H1 (cell line): ENCODE measurements around the gene KANSL1. TPM values are rescaled to one million over a fixed set of nuclear protein-coding genes. Genes with fewer than 3 reads are reported as not detected.

Experiments
- CTCF ChIA-PET: fragments of 300-600 bp; sonication (Branson Sonifier 250); formaldehyde crosslinking; loops from one replicate; lab custom pipeline; 2021; ENCODE audit not compliant: partially characterized antibody; lab: Charles Lee
- POLR2A ChIA-PET: fragments of 300-600 bp; sonication (Branson Sonifier 250); formaldehyde crosslinking; loops from one replicate; lab custom pipeline; 2021; ENCODE audit warnings: inconsistent platforms; ENCODE audit not compliant: partially characterized antibody; lab: Charles Lee
- DNase-seq, 2 experiments: peaks; one replicate each; pipeline versions ENCODE4 v3.0.0 to v3.0.0-alpha.2; 2010 to 2022; ENCODE audit warnings: low spot score in 2 of 2, low read depth in 1 of 2, mixed read lengths in 1 of 2
- FAIRE-seq: peaks from 2 replicates; lab custom pipeline; 2011; peaks lifted over from hg19 to GRCh38; lab: Jason Lieb, UNC
- H2AFZ ChIP-seq: 2 replicates; pipeline ENCODE4 v1.8.1; 2012; ENCODE audit warnings: low read length, inconsistent platforms
- H2AK5ac ChIP-seq: 2 replicates; pipeline ENCODE4 v1.6.1; 2013; ENCODE audit warnings: low read depth, low read length
- H2BK120ac ChIP-seq: replicated peaks from 2 replicates; pipeline ENCODE3; 2013; ENCODE audit warnings: low read depth, low read length, inconsistent platforms
- H2BK12ac ChIP-seq: 2 replicates; pipeline ENCODE4 v1.6.1; 2013; ENCODE audit warnings: low read depth, low read length
- H2BK15ac ChIP-seq: 2 replicates; pipeline ENCODE4 v1.6.1; 2013; ENCODE audit warnings: low read length
- H2BK20ac ChIP-seq: 2 replicates; pipeline ENCODE4 v1.6.1; 2013; ENCODE audit warnings: low read length
- H2BK5ac ChIP-seq: 2 replicates; pipeline ENCODE4 v1.6.1; 2013; ENCODE audit warnings: low read depth, low read length
- H3K14ac ChIP-seq: 2 replicates; pipeline ENCODE4 v1.6.1; 2013; ENCODE audit warnings: inconsistent platforms; ENCODE audit not compliant: insufficient read length
- H3K18ac ChIP-seq: 2 replicates; pipeline ENCODE4 v1.6.1; 2013; ENCODE audit warnings: low read length; ENCODE audit errors: extremely low read depth
- H3K23ac ChIP-seq: 2 replicates; pipeline ENCODE4 v1.6.1; 2013; ENCODE audit warnings: inconsistent platforms; ENCODE audit not compliant: insufficient read length
- H3K23me2 ChIP-seq: 2 replicates; pipeline ENCODE4 v1.6.1; 2013; ENCODE audit warnings: low read depth, low read length
- H3K27ac ChIP-seq: 2 replicates; pipeline ENCODE4 v1.6.1; 2011; ENCODE audit warnings: low read depth, low read length, inconsistent platforms
- H3K27me3 ChIP-seq, 4 experiments: replicated peaks in 1 of 4; 1 replicate in 1 of 4; 2 replicates in 3 of 4; pipeline versions ENCODE4 v1.6.1 to v1.8.1; 2011 to 2013; ENCODE audit warnings: low read length in 3 of 4, mild to moderate bottlenecking in 3 of 4, inconsistent platforms in 2 of 4, mixed read lengths in 2 of 4, moderate library complexity in 1 of 4; ENCODE audit not compliant: control insufficient read depth in 3 of 4, insufficient read depth in 3 of 4; ENCODE audit errors: extremely low read depth in 1 of 4
- H3K36me3 ChIP-seq, 4 experiments: 2 replicates each; pipeline versions ENCODE4 v1.6.1 to v1.8.1; 2011 to 2013; ENCODE audit warnings: mild to moderate bottlenecking in 4 of 4, low read length in 3 of 4, moderate library complexity in 2 of 4, control low read depth in 1 of 4, inconsistent platforms in 1 of 4; ENCODE audit not compliant: insufficient read depth in 4 of 4, control insufficient read depth in 2 of 4
- H3K4ac ChIP-seq: replicated peaks from 2 replicates; pipeline ENCODE3; 2013; ENCODE audit warnings: low read length, low read depth, mixed read lengths, inconsistent platforms; ENCODE audit not compliant: insufficient read length
- H3K4me1 ChIP-seq, 4 experiments: replicated peaks in 1 of 4; 1 replicate in 1 of 4; 2 replicates in 3 of 4; pipeline versions ENCODE4 v1.6.1 to v1.8.1; 2011 to 2013; ENCODE audit warnings: low read length in 3 of 4, inconsistent platforms in 2 of 4, mixed read lengths in 1 of 4; ENCODE audit not compliant: insufficient read depth in 4 of 4, control insufficient read depth in 3 of 4
- H3K4me2 ChIP-seq, 2 experiments: 2 replicates each; pipeline versions ENCODE4 v1.6.1 to v1.8.1; 2011 to 2013; ENCODE audit warnings: low read depth in 2 of 2, low read length in 2 of 2, control low read depth in 1 of 2, inconsistent platforms in 1 of 2, mild to moderate bottlenecking in 1 of 2; ENCODE audit not compliant: insufficient read depth in 1 of 2
- H3K4me3 ChIP-seq, 4 experiments: fragments of 200-600, 300-600 bp in 1 of 4; sonication (generic), shearing (Covaris generic), sonication (Bioruptor Twin) in 1 of 4; 2 replicates each; pipeline versions ENCODE4 v1.5.1 to v1.8.1; 2011 to 2016; ENCODE audit warnings: low read length in 4 of 4, low read depth in 3 of 4, control low read depth in 2 of 4, inconsistent platforms in 2 of 4, mild to moderate bottlenecking in 2 of 4, mixed read lengths in 1 of 4, moderate library complexity in 1 of 4; ENCODE audit not compliant: insufficient read depth in 2 of 4; ENCODE audit errors: extremely low read depth in 1 of 4
- H3K56ac ChIP-seq: replicated peaks from 2 replicates; pipeline ENCODE3; 2013; ENCODE audit warnings: low read depth, mild to moderate bottlenecking, mixed read lengths, low read length, inconsistent platforms; ENCODE audit not compliant: insufficient read length
- H3K79me1 ChIP-seq: 2 replicates; pipeline ENCODE4 v1.6.1; 2013; ENCODE audit warnings: low read depth, low read length, control low read depth
- H3K79me2 ChIP-seq, 2 experiments: 2 replicates each; pipeline versions ENCODE4 v1.6.1 to v1.8.1; 2012 to 2013; ENCODE audit warnings: low read length in 2 of 2, mild to moderate bottlenecking in 2 of 2, inconsistent platforms in 1 of 2; ENCODE audit not compliant: insufficient read depth in 2 of 2, control insufficient read depth in 1 of 2
- H3K9ac ChIP-seq, 4 experiments: replicated peaks in 1 of 4; 1 replicate in 1 of 4; 2 replicates in 3 of 4; pipeline versions ENCODE4 v1.6.1 to v1.8.1; 2011 to 2013; ENCODE audit warnings: low read depth in 3 of 4, low read length in 3 of 4, control low read depth in 2 of 4, mild to moderate bottlenecking in 2 of 4, moderate library complexity in 2 of 4, inconsistent platforms in 1 of 4; ENCODE audit errors: extremely low read depth in 1 of 4
- H3K9me3 ChIP-seq, 2 experiments: 2 replicates each; pipeline versions ENCODE4 v1.6.1 to v1.8.1; 2012 to 2013; ENCODE audit warnings: mild to moderate bottlenecking in 2 of 2, moderate library complexity in 2 of 2, control low read depth in 1 of 2, inconsistent platforms in 1 of 2, low read depth in 1 of 2, low read length in 1 of 2, mixed read lengths in 1 of 2; ENCODE audit not compliant: insufficient read depth in 2 of 2
- H4K20me1 ChIP-seq, 2 experiments: replicated peaks in 1 of 2; 2 replicates each; pipeline versions ENCODE3 to v1.8.1; 2011 to 2013; ENCODE audit warnings: inconsistent platforms in 2 of 2, low read length in 2 of 2, mild to moderate bottlenecking in 1 of 2; ENCODE audit not compliant: insufficient read depth in 2 of 2, control insufficient read depth in 1 of 2
- H4K5ac ChIP-seq: 2 replicates; pipeline ENCODE4 v1.6.1; 2013; ENCODE audit warnings: low read length, low read depth, mixed read lengths, inconsistent platforms; ENCODE audit not compliant: insufficient read length
- H4K8ac ChIP-seq: 2 replicates; pipeline ENCODE4 v1.8.0; 2013; ENCODE audit warnings: mild to moderate bottlenecking, moderate library complexity, low read length, inconsistent platforms; ENCODE audit not compliant: insufficient read depth; ENCODE audit errors: extremely low read depth
- H4K91ac ChIP-seq: replicated peaks from 2 replicates; pipeline ENCODE3; 2013; ENCODE audit warnings: low read length, mixed read lengths, inconsistent platforms; ENCODE audit not compliant: insufficient read length
- WGBS, 2 experiments: shearing (Covaris generic) in 1 of 2; methylation state at CpG; one replicate each; pipeline versions ENCODE4 v1.1.6 to v1.1.7; 2013 to 2015; ENCODE audit warnings: low lambda C conversion rate in 2 of 2, mixed read lengths in 2 of 2, inconsistent platforms in 1 of 2, low coverage in 1 of 2, missing lambda C conversion rate in 1 of 2; ENCODE audit not compliant: insufficient replicate concordance in 2 of 2, insufficient coverage in 1 of 2, insufficient read length in 1 of 2; ENCODE audit errors: extremely low coverage in 1 of 2, missing lambda C conversion rate in 1 of 2; 5-methylcytosine and 5-hydroxymethylcytosine counted together
- polyA plus RNA-seq, 7 experiments: library from polyadenylated mRNA; depleted of rRNA in 3 of 7; stranded (reverse) in 5 of 7; unstranded in 2 of 7; fragments of >200 nt in 5 of 7; fragments of 200-250 nt in 2 of 7; gene quantifications; 1 replicate in 5 of 7; 2 replicates in 1 of 7; 4 replicates in 1 of 7; pipeline versions ENCODE4 v1.2.1 to v1.2.3, GENCODE V29; 2011 to 2013; ENCODE audit warnings: missing spikeins in 2 of 7, mixed read lengths in 2 of 7
- total RNA-seq: library from RNA; stranded (reverse); fragmentation: NEBNext Ultra II Directional; extraction: Animal tissue kit (Norgen Biotek cat#: 25700); gene quantifications from 2 replicates; pipeline ENCODE4 v1.2.1, GENCODE V29; 2021

The KANSL1 gene
- total and polyA plus RNA-seq, 2 of the 8 experiments (the other 6 are each of a cell fraction or from before 2014, with no cell fraction given): 34.0 to 128 TPM

DNA sequence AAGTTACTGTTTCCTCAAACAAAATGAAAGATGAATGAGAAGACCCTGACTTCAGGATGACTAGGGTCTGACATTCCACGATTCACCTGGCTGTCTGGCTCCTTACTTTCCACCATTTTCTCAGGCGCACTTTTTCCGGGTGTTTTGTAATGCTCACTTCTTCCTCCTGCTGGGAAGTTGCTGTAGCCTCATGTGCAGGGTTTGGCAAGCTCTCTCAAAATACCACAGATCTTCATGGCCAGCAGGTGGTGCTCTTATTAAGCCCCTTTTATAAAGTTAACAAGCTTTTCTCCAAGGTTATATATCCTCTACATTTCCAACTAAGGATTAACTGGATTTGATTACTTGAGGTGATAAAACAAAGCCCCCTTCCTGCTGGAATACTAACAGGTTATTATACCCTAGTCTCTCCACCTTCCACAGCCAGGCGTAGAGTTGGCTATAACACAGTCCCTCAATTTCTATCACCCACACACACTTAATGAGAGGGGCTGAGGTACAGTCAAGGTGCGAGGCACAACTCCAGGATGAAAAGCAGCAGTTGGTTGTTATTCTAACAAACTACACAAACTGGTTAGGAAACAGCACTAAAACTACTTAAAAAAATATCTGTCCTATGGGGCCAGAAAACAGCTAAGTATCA is 148.8 kb downstream of the KANSL1 start:
- Histone ChIP-seq H3K79me1 (no peaks in the 10 kb centered on the region; the same call in 1 of the 2 replicates), H3K14ac (no peak overlapping the region), H4K8ac (no peak overlapping the region), H4K20me1 (peaks cover 0 to 7% of the 10 kb centered on the region in 2 experiments), H2BK12ac (no peak overlapping the region), H2BK120ac (no peak overlapping the region), H3K27me3 (no peaks in the 10 kb centered on the region), H3K79me2 (peaks cover 0 to 12% of the 10 kb centered on the region in 2 experiments; a peak in 1 of 4 replicates), H3K18ac (no peak overlapping the region), H2AFZ (no peak overlapping the region), H3K4ac (no peak overlapping the region), H3K23ac (no peak overlapping the region), H2BK20ac (no peak overlapping the region), H3K4me3 (no peak overlapping the region), H3K36me3 (peaks cover 25 to 63% (median 42%) of the 10 kb centered on the region in 4 experiments), H3K4me2 (no peak overlapping the region), H2BK15ac (no peak overlapping the region), H3K23me2 (no peaks in the 10 kb centered on the region), H4K5ac (no peak overlapping the region), H4K91ac (no peak overlapping the region), H3K9ac (no peak overlapping the region), H3K27ac (no peak overlapping the region), H2BK5ac (no peak overlapping the region), H3K4me1 (no peaks in the 10 kb centered on the region), H3K56ac (no peak overlapping the region), H3K9me3 (no peaks in the 10 kb centered on the region), H2AK5ac (no peak overlapping the region)
- DNase-seq (peak in 1 of 2 experiments; percentile 38), FAIRE-seq (peak; percentile 90)
- WGBS, 2 experiments: 75% methylated on average over 5 of the region's 5 CpGs; no CpG with 5 or more reads in 1 of the 2 experiments
- ChIA-PET POLR2A (interaction anchor here (1.5 to 1.9 kb wide), 2 partner anchors 14 to 17 kb away, joined by 6 to 8 read pairs; no protein-coding TSS in a partner anchor), CTCF (interaction anchor here (0.7 to 6.2 kb wide), 28 partner anchors 8 to 171 kb away, joined by 3 to 56 read pairs (median 4); no protein-coding TSS in a partner anchor)
